ENCODE data around the gene ARL15. TPM values are rescaled to one million over a fixed set of nuclear protein-coding genes. Genes with fewer than 3 reads are reported as not detected.

Gene ARL15
- total RNA-seq, 1 donor from 2014 or later, result 10.4 TPM

- intact Hi-C loops (cut with micrococcal nuclease), result no loop called here
- DNase-seq (ENCODE audit: low spot score), result no peak
- Mint-ChIP-seq H3K4me1 (ENCODE audit: low read depth) (no peaks in the 10 kb centered on the region), H3K4me3 (no peak overlapping the region), H3K27me3 (ENCODE audit: insufficient read depth) (no peaks in the 10 kb centered on the region), H3K27ac (no peak overlapping the region), H3K9me3 (no peaks in the 10 kb centered on the region), H3K36me3 (ENCODE audit: low read depth) (no peaks in the 10 kb centered on the region)
Observed at GRCh38 chr5:54186912-54187445, 123.4 kb downstream of the ARL15 start.

GRCh38 chr5:54186108-54186507, 124.3 kb downstream of the ARL15 start:
- Mint-ChIP-seq H3K27ac (no peak overlapping the region), H3K4me3 (no peak overlapping the region), H3K9me3 (no peaks in the 10 kb centered on the region), H3K36me3 (ENCODE audit: low read depth) (no peaks in the 10 kb centered on the region), H3K27me3 (ENCODE audit: insufficient read depth) (no peaks in the 10 kb centered on the region), H3K4me1 (ENCODE audit: low read depth) (no peaks in the 10 kb centered on the region)
- DNase-seq (ENCODE audit: low spot score), result no peak
- intact Hi-C loops (cut with micrococcal nuclease), result no loop called here

GRCh38 chr5:54184806-54185205, 125.6 kb downstream of the ARL15 start:
- H3K9me3 Mint-ChIP-seq, result no peaks in the 10 kb centered on the region
- no peak for DNase-seq (ENCODE audit: low spot score)
- H3K4me3 Mint-ChIP-seq, result no peak overlapping the region
- intact Hi-C loops (cut with micrococcal nuclease), result no loop called here
- no peaks in the 10 kb centered on the region for H3K27me3 Mint-ChIP-seq (ENCODE audit: insufficient read depth)
- no peak overlapping the region for H3K27ac Mint-ChIP-seq
- no peaks in the 10 kb centered on the region for H3K4me1 Mint-ChIP-seq (ENCODE audit: low read depth)
- H3K36me3 Mint-ChIP-seq (ENCODE audit: low read depth), result no peaks in the 10 kb centered on the region

- H3K4me1 Mint-ChIP-seq (ENCODE audit: low read depth), result no peaks in the 10 kb centered on the region
Observed at GRCh38 chr5:54180630-54181031, 129.7 kb downstream of the ARL15 start.

GRCh38 chr5:54178991-54179390, 131.4 kb downstream of the ARL15 start:
- H3K4me1 Mint-ChIP-seq (ENCODE audit: low read depth), result no peaks in the 10 kb centered on the region
- H3K9me3 Mint-ChIP-seq, result no peaks in the 10 kb centered on the region
- no peaks in the 10 kb centered on the region for H3K27me3 Mint-ChIP-seq (ENCODE audit: insufficient read depth)
- H3K36me3 Mint-ChIP-seq (ENCODE audit: low read depth), result no peaks in the 10 kb centered on the region
- H3K4me3 Mint-ChIP-seq, result no peak overlapping the region
- H3K27ac Mint-ChIP-seq, result no peak overlapping the region
- intact Hi-C loops (cut with micrococcal nuclease), result no loop called here
- no peak for DNase-seq (ENCODE audit: low spot score)

More at GRCh38 chr5:54180630-54181031, 129.7 kb downstream of the ARL15 start:
- DNase-seq (ENCODE audit: low spot score), result no peak
- Mint-ChIP-seq H3K27me3 (ENCODE audit: insufficient read depth) (no peaks in the 10 kb centered on the region), H3K9me3 (no peaks in the 10 kb centered on the region), H3K36me3 (ENCODE audit: low read depth) (no peaks in the 10 kb centered on the region), H3K27ac (no peak overlapping the region), H3K4me3 (no peak overlapping the region)
- intact Hi-C loops (cut with micrococcal nuclease), result no loop called here

GRCh38 chr5:54178207-54178606, 132.2 kb downstream of the ARL15 start:
- Mint-ChIP-seq H3K27ac (no peak overlapping the region), H3K4me3 (no peak overlapping the region), H3K9me3 (no peaks in the 10 kb centered on the region), H3K27me3 (ENCODE audit: insufficient read depth) (no peaks in the 10 kb centered on the region), H3K4me1 (ENCODE audit: low read depth) (no peaks in the 10 kb centered on the region), H3K36me3 (ENCODE audit: low read depth) (no peaks in the 10 kb centered on the region)
- intact Hi-C loops (cut with micrococcal nuclease), result no loop called here
- DNase-seq (ENCODE audit: low spot score), result no peak

GRCh38 chr5:54177058-54177457, 133.3 kb downstream of the ARL15 start:
- Mint-ChIP-seq H3K9me3 (no peaks in the 10 kb centered on the region), H3K27ac (no peak overlapping the region), H3K4me3 (no peak overlapping the region), H3K36me3 (ENCODE audit: low read depth) (no peaks in the 10 kb centered on the region), H3K4me1 (ENCODE audit: low read depth) (no peaks in the 10 kb centered on the region), H3K27me3 (ENCODE audit: insufficient read depth) (no peaks in the 10 kb centered on the region)
- intact Hi-C loops (cut with micrococcal nuclease), result no loop called here
- DNase-seq (ENCODE audit: low spot score), result no peak

GRCh38 chr5:54176066-54176830, 134.1 kb downstream of the ARL15 start:
- intact Hi-C loops (cut with micrococcal nuclease), result no loop called here
- Mint-ChIP-seq H3K36me3 (ENCODE audit: low read depth) (no peaks in the 10 kb centered on the region), H3K9me3 (no peaks in the 10 kb centered on the region), H3K4me1 (ENCODE audit: low read depth) (no peaks in the 10 kb centered on the region), H3K27me3 (ENCODE audit: insufficient read depth) (no peaks in the 10 kb centered on the region), H3K4me3 (no peak overlapping the region), H3K27ac (no peak overlapping the region)
- DNase-seq (ENCODE audit: low spot score), result no peak

GRCh38 chr5:54173251-54173650, 137.1 kb downstream of the ARL15 start:
- H3K4me1 Mint-ChIP-seq (ENCODE audit: low read depth), result no peaks in the 10 kb centered on the region
- no peaks in the 10 kb centered on the region for H3K27me3 Mint-ChIP-seq (ENCODE audit: insufficient read depth)
- H3K9me3 Mint-ChIP-seq, result no peaks in the 10 kb centered on the region
- intact Hi-C loops (cut with micrococcal nuclease), result no loop called here
- no peak overlapping the region for H3K4me3 Mint-ChIP-seq
- DNase-seq (ENCODE audit: low spot score), result no peak
- peaks cover 5% of the 10 kb centered on the region for H3K36me3 Mint-ChIP-seq (ENCODE audit: low read depth)
- H3K27ac Mint-ChIP-seq, result no peak overlapping the region

- H3K4me3 Mint-ChIP-seq, result no peak overlapping the region
- H3K4me1 Mint-ChIP-seq (ENCODE audit: low read depth), result no peaks in the 10 kb centered on the region
- intact Hi-C loops (cut with micrococcal nuclease), result no loop called here
- H3K9me3 Mint-ChIP-seq, result no peaks in the 10 kb centered on the region
- no peaks in the 10 kb centered on the region for H3K27me3 Mint-ChIP-seq (ENCODE audit: insufficient read depth)
- no peak for DNase-seq (ENCODE audit: low spot score)
- no peak overlapping the region for H3K27ac Mint-ChIP-seq
- H3K36me3 Mint-ChIP-seq (ENCODE audit: low read depth), result peaks cover 5% of the 10 kb centered on the region
Observed at GRCh38 chr5:54171645-54172384, 138.6 kb downstream of the ARL15 start.

- no peaks in the 10 kb centered on the region for H3K9me3 Mint-ChIP-seq
- no peaks in the 10 kb centered on the region for H3K27me3 Mint-ChIP-seq (ENCODE audit: insufficient read depth)
- no peak overlapping the region for H3K4me3 Mint-ChIP-seq
- no peak overlapping the region for H3K27ac Mint-ChIP-seq
- intact Hi-C loops (cut with micrococcal nuclease), result no loop called here
- no peak for DNase-seq (ENCODE audit: low spot score)
- peaks cover 4% of the 10 kb centered on the region for H3K36me3 Mint-ChIP-seq (ENCODE audit: low read depth)
- H3K4me1 Mint-ChIP-seq (ENCODE audit: low read depth), result no peaks in the 10 kb centered on the region
Observed at GRCh38 chr5:54165687-54166086, 144.7 kb downstream of the ARL15 start.

GRCh38 chr5:54162184-54162583, 148.2 kb downstream of the ARL15 start:
- no peaks in the 10 kb centered on the region for H3K4me1 Mint-ChIP-seq (ENCODE audit: low read depth)
- no peaks in the 10 kb centered on the region for H3K36me3 Mint-ChIP-seq (ENCODE audit: low read depth)
- H3K27ac Mint-ChIP-seq, result no peak overlapping the region
- DNase-seq (ENCODE audit: low spot score), result no peak
- H3K4me3 Mint-ChIP-seq, result no peak overlapping the region
- H3K9me3 Mint-ChIP-seq, result no peaks in the 10 kb centered on the region
- intact Hi-C loops (cut with micrococcal nuclease), result no loop called here
- H3K27me3 Mint-ChIP-seq (ENCODE audit: insufficient read depth), result no peaks in the 10 kb centered on the region

- no peaks in the 10 kb centered on the region for H3K4me1 Mint-ChIP-seq (ENCODE audit: low read depth)
- H3K27ac Mint-ChIP-seq, result no peak overlapping the region
- no peak for DNase-seq (ENCODE audit: low spot score)
- H3K36me3 Mint-ChIP-seq (ENCODE audit: low read depth), result no peaks in the 10 kb centered on the region
- intact Hi-C loops (cut with micrococcal nuclease), result no loop called here
- no peaks in the 10 kb centered on the region for H3K27me3 Mint-ChIP-seq (ENCODE audit: insufficient read depth)
- H3K4me3 Mint-ChIP-seq, result no peak overlapping the region
- H3K9me3 Mint-ChIP-seq, result no peaks in the 10 kb centered on the region
Observed at GRCh38 chr5:54160329-54160728, 150.0 kb downstream of the ARL15 start.

Data from activated T-helper 1 cell treated with anti-CD3 and anti-CD28 coated beads, Interleukin-12 subunit alpha, Interleukin-12 subunit beta, Interleukin-2, Interleukin-4 antibody, amounts not matched to agents 30 ng/mL and 10 ng/mL and 1 ng/mL, durations not matched to agents 14 hours and 24 hours and 36 hours (primary cell).